ENCODE results near the gene DGCR8.

Gene DGCR8

DNA sequence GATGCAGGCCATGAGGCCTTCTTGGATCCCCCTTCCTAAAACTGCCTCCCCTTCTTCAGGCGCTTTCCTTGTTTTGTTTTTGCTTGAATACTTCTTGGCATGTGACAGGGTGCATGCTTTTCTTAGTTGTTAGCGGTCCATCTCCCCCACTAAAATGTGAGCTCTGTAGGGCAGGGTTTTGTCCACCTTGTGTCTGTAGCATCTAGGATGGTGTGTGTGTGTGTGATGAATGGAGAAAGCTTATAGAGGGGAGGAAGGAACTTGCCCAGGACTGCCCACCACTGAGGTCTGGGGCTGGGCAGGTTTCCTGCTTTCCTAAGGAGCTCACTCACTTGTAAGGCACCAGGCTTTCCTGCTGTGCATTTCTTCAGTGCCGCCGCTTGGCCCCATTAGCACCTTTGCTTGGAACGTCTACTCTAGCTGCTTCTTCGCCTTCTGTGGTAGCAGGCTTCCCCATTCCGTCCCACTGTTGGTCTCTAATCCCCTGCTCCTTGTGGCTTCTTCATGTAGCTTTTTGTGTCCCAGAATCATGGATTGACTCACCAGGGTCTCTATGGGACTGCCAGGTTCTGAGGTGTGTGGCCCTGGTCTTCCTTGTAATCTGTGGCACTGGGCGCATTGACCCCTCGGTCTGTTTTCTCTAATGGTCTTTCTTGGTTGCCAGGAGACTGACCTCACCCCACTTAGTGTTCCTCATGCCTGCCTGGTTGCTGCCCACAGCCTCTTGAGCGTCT is 3.3 kb downstream of the DGCR8 start:
- TF ChIP-seq, protein P1, sequence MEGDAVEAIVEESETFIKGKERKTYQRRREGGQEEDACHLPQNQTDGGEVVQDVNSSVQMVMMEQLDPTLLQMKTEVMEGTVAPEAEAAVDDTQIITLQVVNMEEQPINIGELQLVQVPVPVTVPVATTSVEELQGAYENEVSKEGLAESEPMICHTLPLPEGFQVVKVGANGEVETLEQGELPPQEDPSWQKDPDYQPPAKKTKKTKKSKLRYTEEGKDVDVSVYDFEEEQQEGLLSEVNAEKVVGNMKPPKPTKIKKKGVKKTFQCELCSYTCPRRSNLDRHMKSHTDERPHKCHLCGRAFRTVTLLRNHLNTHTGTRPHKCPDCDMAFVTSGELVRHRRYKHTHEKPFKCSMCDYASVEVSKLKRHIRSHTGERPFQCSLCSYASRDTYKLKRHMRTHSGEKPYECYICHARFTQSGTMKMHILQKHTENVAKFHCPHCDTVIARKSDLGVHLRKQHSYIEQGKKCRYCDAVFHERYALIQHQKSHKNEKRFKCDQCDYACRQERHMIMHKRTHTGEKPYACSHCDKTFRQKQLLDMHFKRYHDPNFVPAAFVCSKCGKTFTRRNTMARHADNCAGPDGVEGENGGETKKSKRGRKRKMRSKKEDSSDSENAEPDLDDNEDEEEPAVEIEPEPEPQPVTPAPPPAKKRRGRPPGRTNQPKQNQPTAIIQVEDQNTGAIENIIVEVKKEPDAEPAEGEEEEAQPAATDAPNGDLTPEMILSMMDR (IDR thresholded peaks at IDR 0.05; ENCODE audit: control insufficient read depth, extremely low read depth, insufficient read depth) = no peak
- no peak for DNase-seq (ENCODE audit: low read depth)

DNA sequence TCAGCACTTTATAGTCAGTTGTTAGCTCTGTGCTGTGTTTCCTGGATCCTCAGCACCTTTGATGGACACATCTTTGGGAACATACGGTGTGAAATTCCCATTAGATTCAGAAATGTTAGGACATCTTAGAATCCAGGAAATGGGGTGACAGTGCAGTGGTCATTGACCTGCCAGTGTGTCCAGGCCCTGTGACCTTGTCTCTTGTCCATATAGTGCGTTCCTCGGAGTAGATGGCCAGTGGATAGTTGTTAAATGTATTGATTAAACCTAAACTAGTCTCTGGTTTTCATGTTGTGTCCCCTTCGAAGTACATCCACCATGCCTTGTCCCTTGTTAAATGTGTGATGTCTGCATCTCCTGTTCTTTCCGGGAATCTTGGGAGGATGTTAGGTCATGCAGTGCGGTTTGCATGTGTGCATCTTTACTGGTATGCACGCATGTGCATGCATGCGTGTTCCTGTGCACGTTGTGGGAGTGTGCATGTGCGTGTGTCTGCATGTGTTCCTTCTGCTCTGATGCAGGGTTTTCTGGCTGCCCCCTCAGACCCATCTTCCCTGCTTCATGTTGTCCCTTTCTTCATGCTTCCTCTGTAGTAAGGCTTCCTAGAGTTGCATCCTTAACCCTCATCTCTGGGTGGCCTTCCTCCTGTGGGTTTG is 4.0 kb downstream of the DGCR8 start:
- TF ChIP-seq, protein P1 (IDR thresholded peaks at IDR 0.05; ENCODE audit: control insufficient read depth, extremely low read depth, insufficient read depth) = no peak
- DNase-seq (ENCODE audit: low read depth) = no peak
- H3K4me3 ChIP-seq (ENCODE audit: low read depth, low read length) = no peak overlapping the region

More for the DNA sequence above, 3.3 kb downstream of the DGCR8 start:
- H3K4me3 ChIP-seq (ENCODE audit: low read depth, low read length) = no peak overlapping the region

DNA sequence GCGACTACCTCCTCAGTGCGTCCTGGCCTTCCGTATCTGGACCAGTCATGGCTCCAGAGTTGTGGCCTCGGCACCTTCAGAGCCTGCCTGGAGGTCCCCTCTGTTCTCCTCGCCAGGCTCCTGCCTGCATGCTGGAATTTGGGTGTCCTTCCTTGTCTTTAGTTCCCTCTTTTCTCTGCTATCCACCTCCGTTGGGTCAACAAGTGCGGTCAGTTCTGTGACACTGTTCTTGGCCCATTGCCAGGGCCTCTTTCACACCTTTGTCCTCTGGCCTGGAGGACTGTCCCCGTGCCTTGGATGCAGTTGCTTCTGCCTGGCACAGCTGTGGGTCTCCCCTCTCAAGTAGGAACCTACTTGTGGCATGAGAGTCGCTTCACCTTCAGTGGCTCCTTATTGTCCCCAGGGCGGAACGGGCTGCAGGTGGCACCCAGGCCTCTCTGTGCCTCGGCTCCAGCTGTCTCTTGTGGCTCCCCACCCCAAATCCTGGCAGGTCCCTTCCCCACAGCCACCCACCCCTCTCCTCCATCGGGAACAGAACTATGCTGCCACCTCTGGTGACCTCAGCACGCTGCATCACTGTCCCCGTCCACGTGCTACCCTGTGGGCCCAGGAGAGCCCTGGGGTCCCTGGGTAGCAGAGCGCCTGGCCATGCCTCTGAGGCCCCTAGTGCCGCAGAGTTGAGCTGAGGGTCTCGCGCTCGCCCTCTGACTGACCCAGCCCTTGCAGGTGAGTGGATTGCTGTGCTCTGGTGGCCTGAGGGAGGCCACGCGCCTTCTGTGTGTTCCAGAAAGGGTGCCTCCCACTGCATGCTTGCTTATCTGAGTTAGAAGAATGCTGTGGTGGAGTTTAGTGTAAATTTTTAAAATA is 4.7 kb downstream of the DGCR8 start:
- TF ChIP-seq, protein P1 (IDR thresholded peaks at IDR 0.05; ENCODE audit: control insufficient read depth, extremely low read depth, insufficient read depth) = peak; percentile 50
- no peak overlapping the region for H3K4me3 ChIP-seq (ENCODE audit: low read depth, low read length)
- no peak for DNase-seq (ENCODE audit: low read depth)

DNA sequence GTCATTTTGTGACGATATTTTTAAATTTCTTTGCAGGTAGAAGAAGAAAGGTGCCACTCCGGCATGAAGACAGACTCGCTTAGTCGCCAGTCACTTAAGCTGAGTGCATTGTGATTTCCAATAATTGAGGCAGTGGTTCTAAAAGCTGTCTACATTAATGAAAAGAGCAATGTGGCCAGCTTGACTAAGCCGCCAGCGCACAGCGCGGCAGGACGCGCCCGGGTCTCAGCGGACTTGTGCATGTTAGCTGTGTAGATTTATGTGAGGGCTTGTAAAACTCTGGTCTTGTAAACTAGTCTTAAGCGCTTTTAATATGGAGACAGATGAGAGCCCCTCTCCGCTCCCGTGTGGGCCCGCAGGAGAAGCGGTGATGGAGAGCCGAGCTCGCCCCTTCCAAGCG is 5.6 kb downstream of the DGCR8 start:
- DNase-seq (ENCODE audit: low read depth) = no peak
- TF ChIP-seq, protein P1 (IDR thresholded peaks at IDR 0.05; ENCODE audit: control insufficient read depth, extremely low read depth, insufficient read depth) = no peak
- H3K4me3 ChIP-seq (ENCODE audit: low read depth, low read length) = no peak overlapping the region

- TF ChIP-seq, protein P1 (IDR thresholded peaks at IDR 0.05; ENCODE audit: control insufficient read depth, extremely low read depth, insufficient read depth) = no peak
These were observed 6.1 kb downstream of the DGCR8 start for GRCh38 chr22:20086101-20086599.

DNA sequence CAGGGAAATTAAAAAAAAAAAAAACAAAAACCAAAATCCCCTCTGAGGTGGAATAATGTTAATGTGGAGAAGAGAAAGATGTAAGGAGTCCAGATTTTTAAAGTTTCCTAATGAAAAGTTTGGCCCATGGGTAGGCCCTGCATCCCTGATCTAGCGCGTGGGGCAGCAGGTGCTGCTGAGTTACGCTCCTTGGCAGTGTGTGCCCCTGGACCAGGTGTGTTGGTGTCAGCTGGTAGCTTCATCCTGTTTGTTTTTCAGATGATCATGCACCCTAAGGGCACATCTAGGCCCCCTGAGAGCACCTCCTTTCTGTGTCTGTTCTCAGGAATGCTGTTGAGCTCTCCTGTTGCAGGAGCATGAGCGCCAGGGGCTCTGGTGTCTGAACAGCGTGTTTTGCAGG is 6.7 kb downstream of the DGCR8 start:
- TF ChIP-seq, protein P1 (IDR thresholded peaks at IDR 0.05; ENCODE audit: control insufficient read depth, extremely low read depth, insufficient read depth) = no peak
- no peak overlapping the region for H3K4me3 ChIP-seq (ENCODE audit: low read depth, low read length)
- no peak for DNase-seq (ENCODE audit: low read depth)

More at GRCh38 chr22:20086101-20086599, 6.1 kb downstream of the DGCR8 start:
- DNase-seq (ENCODE audit: low read depth) = no peak
- H3K4me3 ChIP-seq (ENCODE audit: low read depth, low read length) = no peak overlapping the region

Measured in LNCaP clone FGC (cell line).